Measurements from ENCODE around the gene PIP4K2C. TPM values are rescaled to one million over a fixed set of nuclear protein-coding genes. Genes with fewer than 3 reads are reported as not detected.
A peak's percentile ranks its signal among the peaks of the same experiment; 100 is the strongest.

PIP4K2C gene
- total RNA-seq, 1 donor from 2014 or later, result 22.8 TPM

DNA sequence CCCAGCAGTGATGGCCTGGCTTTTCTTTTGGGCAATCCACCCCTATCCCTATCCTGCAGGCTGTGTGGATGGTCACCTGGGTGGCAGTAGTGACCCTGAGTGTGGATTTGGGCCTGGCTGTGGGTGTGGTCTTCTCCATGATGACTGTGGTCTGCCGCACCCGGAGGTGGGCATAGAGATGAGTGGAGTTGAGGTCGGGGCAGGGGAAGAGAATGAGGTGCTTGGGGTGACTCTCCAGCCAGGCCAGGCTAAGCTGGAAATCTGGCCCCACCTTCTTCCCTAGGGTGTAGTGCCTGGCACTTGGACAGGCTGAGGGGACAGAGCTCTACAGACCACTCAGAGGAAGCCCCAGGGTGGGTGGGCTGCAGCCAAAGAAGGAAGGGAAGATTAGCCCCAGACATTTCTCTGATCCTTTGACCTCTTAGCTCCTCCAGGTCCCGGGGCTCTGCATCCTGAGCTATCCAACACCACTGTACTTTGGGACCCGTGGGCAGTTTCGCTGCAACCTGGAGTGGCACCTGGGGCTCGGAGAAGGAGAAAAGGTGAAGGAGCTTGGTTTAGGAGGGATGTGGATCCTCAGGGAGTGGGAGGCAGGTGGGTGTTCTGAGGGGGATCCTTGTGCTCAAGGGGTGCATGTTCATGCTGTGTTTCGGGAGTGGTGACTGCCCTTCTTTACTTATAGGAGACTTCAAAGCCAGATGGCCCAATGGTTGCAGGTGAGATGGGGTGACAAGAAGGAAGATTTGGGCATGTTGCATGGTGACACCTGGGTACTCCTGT is 33.6 kb downstream of the PIP4K2C start:
- Mint-ChIP-seq H3K27me3 (ENCODE audit: insufficient read depth) (peaks cover 87% of the 10 kb centered on the region), H3K36me3 (ENCODE audit: low read depth) (peaks cover 2% of the 10 kb centered on the region), H3K4me1 (ENCODE audit: low read depth) (peaks cover 16% of the 10 kb centered on the region), H3K4me3 (no peak overlapping the region), H3K27ac (no peak overlapping the region), H3K9me3 (no peaks in the 10 kb centered on the region)
- no peak for DNase-seq (ENCODE audit: low spot score)
- intact Hi-C loops (cut with micrococcal nuclease), result loop anchor here (10.0 kb wide), 1 partner anchor 380 kb away; no protein-coding TSS in a partner anchor

DNA sequence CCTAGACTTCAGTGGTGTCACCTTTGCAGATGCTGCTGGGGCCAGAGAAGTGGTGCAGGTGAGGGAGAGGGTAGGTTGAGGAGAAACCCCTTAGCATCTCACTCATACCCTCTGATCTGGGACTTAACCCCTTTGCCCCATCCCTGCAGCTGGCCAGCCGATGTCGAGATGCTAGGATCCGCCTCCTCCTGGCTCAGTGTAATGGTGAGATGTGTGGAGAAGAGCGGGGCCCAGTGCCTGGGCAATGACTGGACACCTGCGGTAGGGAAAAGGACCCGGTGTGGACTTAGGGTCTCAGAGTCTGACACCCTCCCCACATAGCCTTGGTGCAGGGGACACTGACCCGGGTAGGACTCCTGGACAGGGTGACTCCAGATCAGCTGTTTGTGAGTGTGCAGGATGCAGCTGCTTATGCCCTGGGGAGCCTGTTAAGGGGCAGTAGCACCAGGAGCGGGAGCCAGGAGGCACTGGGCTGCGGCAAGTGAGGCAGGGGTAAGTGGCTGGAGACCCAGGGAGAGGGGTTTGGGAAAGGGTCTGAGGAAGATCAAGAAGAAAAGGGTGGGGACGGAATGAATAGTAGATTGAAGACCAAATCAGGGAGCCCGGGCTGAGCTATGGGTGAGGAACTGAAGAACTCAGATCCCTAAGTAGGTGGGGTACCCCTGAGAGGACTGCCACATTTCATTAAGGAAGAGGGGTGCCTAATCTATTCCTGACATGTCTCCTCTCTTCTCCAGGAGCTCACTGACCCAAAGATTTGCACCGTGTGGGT is 34.5 kb downstream of the PIP4K2C start:
- DNase-seq (ENCODE audit: low spot score), result no peak
- H3K4me3 Mint-ChIP-seq, result no peak overlapping the region
- intact Hi-C loops (cut with micrococcal nuclease), result loop anchor here (10.0 kb wide), 1 partner anchor 381 kb away; no protein-coding TSS in a partner anchor
- H3K36me3 Mint-ChIP-seq (ENCODE audit: low read depth), result peaks cover 2% of the 10 kb centered on the region
- H3K4me1 Mint-ChIP-seq (ENCODE audit: low read depth), result peaks cover 15% of the 10 kb centered on the region
- H3K27ac Mint-ChIP-seq, result no peak overlapping the region
- peaks cover 89% of the 10 kb centered on the region for H3K27me3 Mint-ChIP-seq (ENCODE audit: insufficient read depth)
- H3K9me3 Mint-ChIP-seq, result no peaks in the 10 kb centered on the region

- no peak for DNase-seq (ENCODE audit: low spot score)
- intact Hi-C loops (cut with micrococcal nuclease), result loop anchor here (10.0 kb wide), 1 partner anchor 382 kb away; no protein-coding TSS in a partner anchor
- Mint-ChIP-seq H3K27ac (no peak overlapping the region), H3K9me3 (no peaks in the 10 kb centered on the region), H3K4me3 (no peak overlapping the region), H3K4me1 (ENCODE audit: low read depth) (peaks cover 6% of the 10 kb centered on the region), H3K36me3 (ENCODE audit: low read depth) (peaks cover 2% of the 10 kb centered on the region), H3K27me3 (ENCODE audit: insufficient read depth) (peaks cover 88% of the 10 kb centered on the region)
Measured at GRCh38 chr12:57626111-57626920, 35.3 kb downstream of the PIP4K2C start.

- no peak overlapping the region for H3K27ac Mint-ChIP-seq
- peaks cover 89% of the 10 kb centered on the region for H3K27me3 Mint-ChIP-seq (ENCODE audit: insufficient read depth)
- H3K9me3 Mint-ChIP-seq, result no peaks in the 10 kb centered on the region
- H3K36me3 Mint-ChIP-seq (ENCODE audit: low read depth), result peaks cover 2% of the 10 kb centered on the region
- no peak overlapping the region for H3K4me3 Mint-ChIP-seq
- peaks cover 3% of the 10 kb centered on the region for H3K4me1 Mint-ChIP-seq (ENCODE audit: low read depth)
- intact Hi-C loops (cut with micrococcal nuclease), result loop anchor here (10.0 kb wide), 1 partner anchor 382 kb away; no protein-coding TSS in a partner anchor
- no peak for DNase-seq (ENCODE audit: low spot score)
Measured at GRCh38 chr12:57626921-57627445, 36.0 kb downstream of the PIP4K2C start.

GRCh38 chr12:57627501-57628279 is 36.7 kb downstream of the PIP4K2C start:
- H3K27ac Mint-ChIP-seq, result no peak overlapping the region
- no peak for DNase-seq (ENCODE audit: low spot score)
- H3K4me1 Mint-ChIP-seq (ENCODE audit: low read depth), result no peaks in the 10 kb centered on the region
- peaks cover 87% of the 10 kb centered on the region for H3K27me3 Mint-ChIP-seq (ENCODE audit: insufficient read depth)
- intact Hi-C loops (cut with micrococcal nuclease), result loop anchor here (10.0 kb wide), 1 partner anchor 383 kb away; no protein-coding TSS in a partner anchor
- peaks cover 2% of the 10 kb centered on the region for H3K36me3 Mint-ChIP-seq (ENCODE audit: low read depth)
- no peak overlapping the region for H3K4me3 Mint-ChIP-seq
- H3K9me3 Mint-ChIP-seq, result no peaks in the 10 kb centered on the region

- Mint-ChIP-seq H3K9me3 (no peaks in the 10 kb centered on the region), H3K4me1 (ENCODE audit: low read depth) (peaks cover 5% of the 10 kb centered on the region), H3K36me3 (ENCODE audit: low read depth) (peaks cover 2% of the 10 kb centered on the region), H3K27me3 (ENCODE audit: insufficient read depth) (peaks cover 83% of the 10 kb centered on the region), H3K4me3 (no peak overlapping the region), H3K27ac (no peak overlapping the region)
- DNase-seq (ENCODE audit: low spot score), result no peak
- intact Hi-C loops (cut with micrococcal nuclease), result loop anchor here (1.0 to 10.0 kb wide), 2 partner anchors 7 to 384 kb away; no protein-coding TSS in a partner anchor
Measured at GRCh38 chr12:57628280-57629191, 37.5 kb downstream of the PIP4K2C start.

- Mint-ChIP-seq H3K27me3 (ENCODE audit: insufficient read depth) (peaks cover 74% of the 10 kb centered on the region), H3K36me3 (ENCODE audit: low read depth) (peaks cover 2% of the 10 kb centered on the region), H3K4me3 (no peak overlapping the region), H3K4me1 (ENCODE audit: low read depth) (peaks cover 6% of the 10 kb centered on the region), H3K9me3 (no peaks in the 10 kb centered on the region), H3K27ac (no peak overlapping the region)
- intact Hi-C loops (cut with micrococcal nuclease), result loop anchor here (1.0 to 10.0 kb wide), 3 partner anchors 9 to 385 kb away; no protein-coding TSS in a partner anchor
- no peak for DNase-seq (ENCODE audit: low spot score)
Measured at GRCh38 chr12:57629897-57630471, 39.0 kb downstream of the PIP4K2C start.

DNA sequence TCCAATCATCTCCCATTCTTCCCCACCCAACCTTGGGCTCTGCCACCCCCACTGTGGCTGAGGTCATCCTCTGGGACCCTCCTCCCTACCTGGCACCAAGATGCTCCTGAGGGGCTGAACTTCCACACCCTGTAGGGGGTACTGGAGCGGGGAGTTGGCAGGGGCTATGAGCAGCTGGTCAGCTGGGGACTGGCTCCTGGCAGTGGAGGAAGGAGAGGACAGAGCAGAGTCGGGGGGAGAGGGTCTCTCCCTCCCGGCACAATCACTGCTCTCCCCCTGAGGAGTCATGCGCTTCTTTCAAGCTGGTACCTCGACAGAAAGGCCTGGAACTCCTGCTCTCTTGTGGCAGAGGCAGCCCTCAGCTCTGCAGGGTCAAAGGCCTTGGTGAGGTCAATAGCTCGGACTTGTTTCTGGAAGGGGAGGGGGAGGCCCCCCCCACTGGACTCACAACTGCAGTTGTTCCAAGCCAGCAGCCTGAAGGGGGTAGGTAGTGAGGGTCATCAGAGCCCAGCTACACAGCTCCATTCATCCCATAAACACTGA is 40.0 kb downstream of the PIP4K2C start:
- Mint-ChIP-seq H3K36me3 (ENCODE audit: low read depth) (peaks cover 2% of the 10 kb centered on the region), H3K4me1 (ENCODE audit: low read depth) (peaks cover 6% of the 10 kb centered on the region), H3K9me3 (no peaks in the 10 kb centered on the region), H3K27me3 (ENCODE audit: insufficient read depth) (peaks cover 67% of the 10 kb centered on the region), H3K4me3 (peak overlapping the region; percentile 22), H3K27ac (no peak overlapping the region)
- DNase-seq (ENCODE audit: low spot score), result no peak
- intact Hi-C loops (cut with micrococcal nuclease), result loop anchor here (5.0 kb wide), 1 partner anchor 46 kb away; no protein-coding TSS in a partner anchor

- Mint-ChIP-seq H3K36me3 (ENCODE audit: low read depth) (peaks cover 2% of the 10 kb centered on the region), H3K9me3 (no peaks in the 10 kb centered on the region), H3K27ac (no peak overlapping the region), H3K4me3 (peak overlapping the region; percentile 45), H3K27me3 (ENCODE audit: insufficient read depth) (peaks cover 61% of the 10 kb centered on the region), H3K4me1 (ENCODE audit: low read depth) (peaks cover 6% of the 10 kb centered on the region)
- intact Hi-C loops (cut with micrococcal nuclease), result loop anchor here (5.0 kb wide), 1 partner anchor 46 kb away; no protein-coding TSS in a partner anchor
- DNase-seq (ENCODE audit: low spot score), result no peak
Measured at GRCh38 chr12:57631566-57632072, 40.6 kb downstream of the PIP4K2C start.
